ENCODE measurements around the gene MEA1.

The MEA1 gene

DNA sequence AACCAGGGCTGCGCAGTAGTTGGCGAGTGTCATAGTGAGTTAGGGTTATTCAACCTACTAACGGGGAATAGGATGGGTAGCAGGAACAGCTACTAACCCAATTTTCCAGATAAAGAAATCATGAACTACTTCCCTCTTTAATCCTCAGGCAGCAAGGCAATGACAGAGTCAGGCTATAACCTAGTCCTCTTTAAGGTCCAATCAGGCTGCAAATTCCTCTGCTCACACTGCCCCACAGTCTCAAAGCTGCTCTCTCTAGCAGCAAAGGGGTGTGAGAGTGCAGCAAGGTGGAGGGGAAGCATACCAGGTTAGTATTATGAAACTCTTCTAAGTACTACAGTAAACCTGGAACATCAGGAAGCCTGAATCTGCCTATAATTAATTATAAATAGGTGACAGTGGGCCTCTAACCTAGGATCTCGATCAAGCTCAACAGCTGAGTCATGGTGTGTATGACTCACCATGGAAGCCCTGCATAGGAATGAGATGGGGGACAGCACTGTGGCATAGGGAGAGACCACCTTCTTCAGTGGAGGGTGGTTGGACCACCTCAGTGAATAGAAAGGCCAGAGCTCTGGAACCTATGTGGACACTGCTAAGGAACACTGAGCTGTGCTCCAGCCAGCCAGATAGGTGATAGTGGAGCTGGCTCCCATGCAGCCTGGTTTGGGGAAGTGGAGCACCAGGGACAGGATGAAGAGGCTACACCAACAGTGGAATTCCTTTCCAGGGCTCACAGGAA lies 42.7 kb downstream of the MEA1 start:
- no peak for DNase-seq (ENCODE audit: low spot score)

DNA sequence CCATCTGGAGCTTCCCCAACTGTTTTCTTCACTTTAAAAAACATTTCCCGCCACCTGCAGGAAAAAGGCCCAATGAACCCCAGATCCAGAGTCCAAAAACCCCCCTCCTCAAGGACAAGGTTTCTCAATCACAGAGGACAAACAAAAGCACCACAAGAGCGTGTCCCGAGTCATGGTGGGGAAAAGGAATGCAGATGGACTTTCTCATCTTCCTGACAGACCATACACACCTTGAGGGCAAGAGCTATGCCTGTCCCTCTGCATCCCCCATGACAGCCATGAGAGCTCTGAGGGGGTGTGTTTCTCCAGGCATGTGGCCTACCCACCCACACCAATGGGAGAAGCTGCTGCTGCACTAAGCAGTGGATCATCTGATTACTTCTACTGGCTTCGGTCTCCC lies 43.8 kb downstream of the MEA1 start:
- DNase-seq (ENCODE audit: low spot score), result no peak

DNA sequence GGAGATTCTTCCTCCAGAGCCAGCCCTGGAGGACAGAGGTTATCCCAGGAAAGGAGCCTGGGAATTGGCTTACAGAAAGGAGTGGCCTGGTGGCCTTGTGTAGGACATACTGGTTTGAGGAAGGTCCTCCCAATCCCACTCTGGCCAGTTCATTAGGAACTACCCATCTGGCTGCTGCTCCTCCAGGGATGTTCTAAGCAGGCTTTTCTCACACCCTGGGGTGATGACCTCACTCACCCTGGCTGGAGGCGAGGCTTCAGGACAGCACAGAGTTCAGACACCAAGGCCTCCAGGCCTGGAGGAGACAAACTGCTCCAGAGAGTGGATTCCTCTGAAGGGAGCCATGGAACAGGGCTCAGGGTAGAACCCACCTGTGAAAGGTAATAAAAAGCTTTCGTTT lies 44.3 kb downstream of the MEA1 start:
- DNase-seq (ENCODE audit: low spot score), result no peak

DNA sequence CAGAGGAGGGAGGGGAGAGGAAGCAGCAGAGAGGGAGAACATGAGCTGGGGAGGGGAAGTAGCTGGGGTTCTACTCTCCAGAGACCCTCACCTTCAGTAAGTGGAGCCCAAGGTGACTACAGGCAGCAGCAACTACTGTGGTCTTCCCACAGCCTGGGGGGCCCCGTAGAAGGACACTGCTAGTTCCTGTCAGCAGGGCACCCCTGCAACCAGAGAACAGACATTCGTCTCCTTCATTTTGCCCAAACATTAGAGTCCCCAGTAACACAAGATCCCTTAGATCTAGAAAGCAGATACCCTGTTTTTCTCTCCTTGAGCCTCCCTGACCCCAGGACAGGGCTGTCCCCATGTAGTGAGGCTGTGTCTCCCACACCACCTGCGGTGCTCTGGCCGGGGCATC lies 45.0 kb downstream of the MEA1 start:
- DNase-seq (ENCODE audit: low spot score), result no peak

DNA sequence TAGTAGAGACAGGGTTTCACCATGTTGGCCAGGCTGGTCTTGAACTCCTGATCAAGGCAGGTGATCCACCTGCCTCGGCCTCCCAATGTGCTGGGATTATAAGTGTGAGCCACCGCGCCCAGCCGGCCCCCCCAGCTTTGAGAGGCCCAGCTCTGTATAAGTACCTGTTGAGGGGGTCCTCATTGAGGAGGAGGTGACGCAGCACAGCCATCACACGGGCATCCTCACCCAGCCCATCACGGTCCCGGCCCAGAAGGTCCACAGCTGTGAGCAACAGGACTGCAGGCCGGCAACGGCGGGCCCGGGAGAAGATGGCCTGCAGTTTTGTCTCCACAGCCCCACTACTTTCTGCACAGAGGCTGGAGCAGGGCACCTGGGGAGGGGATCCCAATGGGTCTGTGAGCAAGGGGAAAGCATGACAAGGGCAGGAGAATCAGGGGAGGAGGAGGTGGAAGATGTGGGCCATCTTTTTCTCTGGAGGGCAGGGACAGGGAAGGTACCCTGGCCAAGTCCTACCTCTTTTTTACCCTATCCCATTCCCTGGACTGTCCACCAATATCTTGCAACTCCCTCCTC lies 45.5 kb downstream of the MEA1 start:
- DNase-seq (ENCODE audit: low spot score), result no peak

DNA sequence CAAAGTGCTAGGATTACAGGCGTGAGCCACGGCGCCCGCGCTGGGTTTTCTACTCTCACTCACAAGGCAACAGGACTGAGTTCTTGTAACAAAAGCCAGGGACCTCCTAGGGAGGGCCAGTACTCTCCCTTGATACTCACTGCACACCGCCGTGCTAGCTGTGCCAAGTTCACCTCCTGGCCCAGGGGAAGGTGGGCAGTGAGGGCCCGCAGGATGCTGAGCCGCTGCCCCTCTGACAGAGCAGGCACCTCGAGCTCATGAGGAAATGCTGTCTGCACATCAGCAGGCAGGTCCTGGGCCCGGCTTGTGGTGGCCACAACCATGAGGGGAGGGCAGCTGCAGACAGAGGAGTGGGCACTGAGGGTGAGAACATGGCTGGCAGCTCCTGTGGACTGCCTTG lies 46.5 kb downstream of the MEA1 start:
- DNase-seq (ENCODE audit: low spot score), result no peak

DNA sequence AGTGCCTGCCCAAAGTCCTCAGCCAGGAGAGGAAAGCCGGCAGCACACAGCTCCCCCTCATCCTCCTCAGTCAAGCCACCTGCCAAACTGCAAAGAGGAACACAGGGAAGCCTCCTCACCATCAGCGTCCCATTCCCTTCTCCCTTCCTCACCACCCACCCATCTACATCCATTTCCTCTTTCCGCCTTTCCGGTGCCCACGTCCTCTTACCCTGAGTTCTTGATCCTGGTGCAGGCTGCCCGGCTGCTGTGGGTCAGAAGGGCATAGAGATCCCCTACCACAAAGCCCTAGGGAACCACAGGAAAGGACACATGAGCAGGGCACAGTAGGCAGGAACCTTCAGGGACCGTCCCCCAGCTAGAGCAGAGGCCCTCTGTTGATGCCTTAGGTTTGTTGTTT lies 47.2 kb downstream of the MEA1 start:
- no peak for DNase-seq (ENCODE audit: low spot score)

DNA sequence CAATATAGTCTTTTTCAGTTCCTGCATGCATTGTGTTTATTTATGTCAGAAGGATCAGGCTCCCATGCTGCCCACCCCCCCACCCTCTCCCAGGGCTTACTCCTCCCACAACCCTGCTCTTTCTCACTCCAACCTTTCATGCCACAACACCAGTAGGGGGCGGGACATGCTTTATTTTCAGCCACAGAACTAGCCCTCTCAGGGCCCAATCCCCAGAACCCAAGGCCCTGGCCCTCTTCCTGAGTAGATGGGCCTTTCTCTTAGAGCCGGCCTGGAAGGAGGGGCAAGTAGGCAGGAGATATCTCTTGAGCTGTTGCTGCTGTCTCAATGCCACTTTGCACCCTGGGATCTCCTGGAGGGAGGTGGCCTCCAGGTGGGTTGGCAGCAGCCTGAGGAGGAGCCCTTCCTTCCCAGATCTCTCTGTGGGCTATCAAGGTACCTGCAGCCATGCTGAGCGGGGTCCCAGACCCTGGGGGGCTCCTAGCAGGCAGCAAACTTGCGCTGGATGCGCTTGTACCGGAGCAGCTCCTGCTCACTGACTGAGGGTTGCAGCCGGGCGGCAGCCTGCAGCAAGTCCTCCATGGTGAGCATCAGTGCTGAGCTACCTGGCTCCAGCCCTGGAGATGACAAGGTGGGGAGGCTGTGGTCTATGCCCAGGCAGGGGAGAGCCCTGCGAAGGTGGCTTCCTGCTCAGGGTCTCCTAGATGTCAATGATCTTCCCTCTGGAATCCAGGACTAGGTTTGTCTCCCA lies 49.7 kb downstream of the MEA1 start:
- DNase-seq (ENCODE audit: low spot score), result no peak

DNA sequence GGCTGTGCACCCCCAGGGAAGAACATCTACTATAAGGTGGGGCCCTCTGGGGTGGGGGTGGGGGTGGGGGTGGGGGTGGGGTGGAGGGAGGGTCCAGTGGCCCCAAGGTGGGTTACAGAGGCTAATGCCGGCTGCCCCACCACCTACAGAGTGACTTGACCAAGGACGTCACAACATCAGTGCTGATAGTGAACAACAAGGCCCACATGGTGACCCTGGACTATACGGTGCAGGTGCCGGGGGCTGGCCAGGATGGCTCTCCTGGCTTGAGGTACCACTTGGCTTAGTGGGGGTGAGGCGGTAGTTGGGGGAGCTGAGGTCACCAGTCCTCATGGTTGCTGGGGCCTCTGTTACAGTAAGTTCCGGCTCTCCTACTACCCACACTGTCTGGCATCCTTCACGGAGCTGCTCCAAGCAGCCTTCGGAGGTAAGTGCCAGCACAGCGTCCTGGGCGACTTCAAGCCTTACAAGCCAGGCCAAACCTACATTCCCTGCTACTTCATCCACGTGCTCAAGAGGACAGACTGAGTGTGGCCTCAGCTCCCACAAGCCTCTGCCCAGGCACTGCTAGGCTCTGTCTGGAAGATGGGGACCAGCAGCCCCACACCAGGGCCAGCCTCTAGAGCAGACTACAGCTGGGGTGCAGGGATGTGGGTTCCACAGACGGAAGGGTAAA lies 50.4 kb downstream of the MEA1 start:
- no peak for DNase-seq (ENCODE audit: low spot score)

DNA sequence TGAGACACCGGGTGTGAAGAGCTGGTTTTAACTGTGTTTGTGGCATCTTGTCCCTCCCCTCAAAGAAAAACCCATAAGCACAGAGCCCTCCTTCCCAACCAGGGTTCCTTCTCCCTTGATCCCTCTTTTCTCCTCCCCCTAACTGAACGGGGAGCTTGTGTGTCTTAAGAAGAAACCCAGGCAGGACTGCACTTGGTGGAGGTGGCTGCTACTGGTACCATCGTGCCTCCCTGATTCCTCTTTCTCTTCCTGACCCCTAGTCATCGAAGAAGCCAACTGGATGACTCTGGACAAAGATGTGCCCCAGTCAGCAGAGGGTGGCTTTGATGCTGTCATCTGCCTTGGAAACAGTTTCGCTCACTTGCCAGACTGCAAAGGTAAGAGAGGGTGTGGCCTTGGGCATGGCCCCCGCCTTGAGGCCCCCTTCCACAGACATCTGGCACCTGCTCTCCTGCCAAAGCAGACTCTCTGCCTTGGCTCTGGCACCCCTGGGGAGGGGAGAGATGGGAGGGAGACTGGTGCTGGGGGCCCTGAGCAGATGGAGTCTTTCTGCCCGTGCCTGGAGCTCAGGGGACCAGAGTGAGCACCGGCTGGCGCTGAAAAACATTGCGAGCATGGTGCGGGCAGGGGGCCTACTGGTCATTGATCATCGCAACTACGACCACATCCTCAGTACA lies 51.1 kb downstream of the MEA1 start:
- no peak for DNase-seq (ENCODE audit: low spot score)

DNA sequence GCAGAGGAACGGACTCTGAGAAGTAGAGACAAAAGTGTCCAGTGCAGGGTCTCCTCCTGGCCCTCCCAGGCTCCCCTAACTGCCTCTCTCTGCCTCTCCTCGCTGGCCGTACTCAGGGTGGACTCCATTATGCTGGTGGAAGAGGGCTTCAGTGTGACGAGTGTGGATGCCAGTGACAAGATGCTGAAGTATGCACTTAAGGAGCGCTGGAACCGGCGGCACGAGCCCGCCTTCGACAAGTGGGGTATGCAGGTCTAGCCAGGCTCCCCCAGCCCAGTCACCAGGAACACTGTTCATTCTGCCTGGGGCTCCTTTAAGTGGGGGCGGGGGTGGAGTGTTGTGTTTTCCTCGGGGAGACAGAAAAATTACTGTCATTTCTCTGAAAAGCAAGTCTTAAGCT lies 51.6 kb downstream of the MEA1 start:
- DNase-seq (ENCODE audit: low spot score), result no peak

Data from pons (tissue), 1 donor.